ENCODE data around the gene SUN5.

Gene SUN5

GRCh38 chr20:32991383-32991782 is 12.8 kb downstream of the SUN5 start:
- no peak for DNase-seq

GRCh38 chr20:32990426-32990825 is 13.8 kb downstream of the SUN5 start:
- no peak for DNase-seq

- DNase-seq = no peak
Measured at GRCh38 chr20:32989507-32990283, 14.5 kb downstream of the SUN5 start.

- DNase-seq = no peak
Measured at GRCh38 chr20:32988008-32988407, 16.2 kb downstream of the SUN5 start.

GRCh38 chr20:32987044-32987825 is 17.0 kb downstream of the SUN5 start:
- DNase-seq = no peak

- DNase-seq = no peak
Measured at GRCh38 chr20:32986331-32986966, 17.8 kb downstream of the SUN5 start.

- no peak for DNase-seq
Measured at GRCh38 chr20:32985596-32985995, 18.6 kb downstream of the SUN5 start.

GRCh38 chr20:32984631-32985354 is 19.4 kb downstream of the SUN5 start:
- no peak for DNase-seq

GRCh38 chr20:32984196-32984595 is 20.0 kb downstream of the SUN5 start:
- DNase-seq = no peak

- DNase-seq = no peak
Measured at GRCh38 chr20:32983459-32984112, 20.6 kb downstream of the SUN5 start.

GRCh38 chr20:32982617-32983458 is 21.4 kb downstream of the SUN5 start:
- no peak for DNase-seq

GRCh38 chr20:32980990-32981389 is 23.2 kb downstream of the SUN5 start:
- no peak for DNase-seq

- DNase-seq = no peak
Measured at GRCh38 chr20:32980131-32980941, 23.9 kb downstream of the SUN5 start.

- no peak for DNase-seq
Measured at GRCh38 chr20:32979201-32979998, 24.8 kb downstream of the SUN5 start.

GRCh38 chr20:32978009-32978335 is 26.3 kb downstream of the SUN5 start:
- no peak for DNase-seq

- DNase-seq = peak; percentile 49
Measured at GRCh38 chr20:32977281-32978008, 26.8 kb downstream of the SUN5 start.

GRCh38 chr20:32976746-32977145 is 27.5 kb downstream of the SUN5 start:
- peak; percentile 50 for DNase-seq

- DNase-seq = peak; percentile 47
Measured at GRCh38 chr20:32975698-32976674, 28.2 kb downstream of the SUN5 start.

Data from activated CD8-positive, alpha-beta memory T cell treated with anti-CD3 and anti-CD28 coated beads, Interleukin-2, amount 50 U/mL, for 48 hours (primary cell).